HCEC 1CT (cell line): ENCODE results near the gene GRID2.

Source experiments
- DNase-seq: peaks from one replicate; pipeline ENCODE4 v3.0.0-alpha.2; 2017

Gene GRID2

DNA sequence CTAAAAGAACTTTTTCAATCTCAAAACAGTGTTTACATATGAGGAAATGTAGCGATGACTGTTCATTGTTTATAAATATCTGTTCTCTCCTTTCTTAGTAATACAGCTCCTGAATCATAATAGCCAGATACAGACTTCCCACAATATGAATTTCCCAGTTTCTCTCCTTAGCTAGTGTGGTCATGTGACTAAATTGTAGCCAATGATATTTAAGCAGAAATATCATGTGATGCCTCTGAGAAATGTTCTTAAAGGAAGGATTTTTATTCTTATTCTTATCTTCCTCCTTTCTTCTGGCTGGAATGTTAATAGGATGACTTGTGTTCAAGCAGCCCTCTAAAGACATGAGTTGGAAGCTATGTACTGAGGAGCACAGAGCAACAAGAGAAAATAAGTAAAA is 1141.1 kb downstream of the GRID2 start:
- DNase-seq: peak; percentile 40

DNA sequence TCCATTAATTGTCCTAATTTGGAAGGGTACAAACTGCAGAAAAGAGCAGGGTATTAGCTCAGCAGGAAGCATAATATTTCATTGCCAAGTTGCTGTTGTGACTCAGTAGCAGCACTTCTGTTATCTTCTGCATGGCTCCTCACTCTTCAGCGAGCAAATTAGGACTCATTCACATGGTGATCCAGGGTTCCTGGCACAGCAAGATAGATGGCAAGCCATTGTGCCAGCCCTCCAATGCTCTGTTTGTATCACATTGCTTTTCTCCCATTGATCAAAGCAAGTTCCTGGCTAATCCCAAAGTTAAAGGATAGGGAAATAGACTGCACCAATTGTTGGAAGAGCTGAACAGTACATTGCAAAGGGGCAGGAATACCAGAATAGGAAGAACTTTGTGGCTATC is 1142.3 kb downstream of the GRID2 start:
- no peak for DNase-seq

DNA sequence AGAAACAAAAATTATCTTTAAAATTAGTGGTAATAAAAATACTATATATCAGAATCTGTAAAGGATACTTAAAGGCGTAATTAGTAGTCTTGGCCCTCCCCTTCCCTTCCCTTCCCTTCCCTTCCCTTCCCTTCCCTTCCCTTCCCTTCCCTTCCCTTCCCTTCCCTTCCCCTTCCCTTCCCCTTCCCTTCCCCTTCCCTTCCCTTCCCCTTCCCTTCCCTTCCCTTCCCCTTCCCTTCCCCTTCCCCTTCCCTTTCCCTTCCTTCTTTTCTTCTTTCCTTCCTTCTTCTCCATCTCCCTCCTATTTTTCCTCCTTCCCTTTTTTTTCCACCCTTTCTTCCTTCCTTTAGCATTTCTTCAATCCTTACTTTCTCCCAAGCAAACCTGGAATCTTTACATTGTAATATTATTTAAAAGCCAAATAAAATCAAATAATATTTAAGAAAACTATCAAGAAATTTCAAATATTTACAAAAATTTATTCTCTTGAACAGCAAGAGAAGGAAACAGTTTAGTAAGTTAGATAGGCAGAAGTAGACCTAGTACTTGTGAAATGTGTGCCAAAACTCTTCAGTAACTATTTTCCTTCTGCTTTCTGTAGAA is 1145.0 kb downstream of the GRID2 start:
- DNase-seq: no peak

DNA sequence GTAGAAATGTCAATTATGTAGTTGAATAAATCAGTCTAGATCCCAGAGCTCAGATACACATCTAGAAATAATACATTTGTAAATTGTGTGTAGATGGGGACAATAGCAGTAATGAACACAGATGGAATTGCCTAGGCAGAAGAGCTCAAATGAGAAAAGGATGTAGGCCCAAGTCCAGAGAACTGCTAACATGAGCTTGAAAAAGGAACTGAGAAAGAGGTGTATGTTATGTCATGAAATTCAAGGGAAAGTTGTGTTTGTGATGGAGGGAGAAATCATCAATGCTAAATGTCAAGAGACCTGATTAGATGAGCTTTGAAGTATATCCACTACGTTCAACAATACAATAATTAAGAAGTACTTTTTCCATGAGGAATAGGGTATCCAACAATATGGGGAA is 1148.2 kb downstream of the GRID2 start:
- no peak for DNase-seq

DNA sequence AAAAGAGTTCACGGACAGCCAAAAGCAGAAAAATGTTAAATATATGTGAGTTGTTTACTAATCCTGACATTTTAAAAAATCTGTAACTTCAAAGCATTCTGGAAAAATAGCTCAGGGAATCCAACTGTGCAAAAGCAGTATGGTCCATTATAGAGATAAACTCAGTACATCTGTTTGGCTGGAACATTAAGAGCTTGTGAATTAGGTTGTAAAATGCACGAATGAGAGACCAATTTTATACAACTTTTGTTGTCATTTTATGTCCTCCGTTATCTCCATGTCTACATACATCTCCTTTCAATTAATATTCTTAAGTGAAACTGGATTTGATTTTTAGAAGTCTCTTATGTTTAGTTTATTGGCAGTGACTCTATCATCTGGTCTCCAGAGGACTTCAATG is 1157.8 kb downstream of the GRID2 start:
- DNase-seq: no peak

DNA sequence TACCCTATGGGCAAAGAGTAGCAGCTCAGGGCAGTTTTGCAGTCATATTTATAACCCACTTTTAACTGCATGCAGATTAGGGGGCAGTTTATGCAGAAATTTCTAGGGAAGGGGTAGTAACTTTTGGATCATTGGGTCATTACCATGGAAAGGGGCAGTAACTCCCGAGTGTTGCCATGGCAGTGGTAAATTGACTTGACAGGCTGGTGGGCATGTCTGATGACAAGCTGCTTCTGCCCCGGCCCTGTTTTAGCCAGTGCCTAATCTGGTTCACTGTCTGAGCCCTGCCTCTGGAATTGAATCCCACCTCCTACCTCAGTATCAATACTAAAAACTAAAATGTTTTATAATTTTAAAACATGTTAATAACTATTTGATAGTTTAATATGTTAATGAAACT is 1162.7 kb downstream of the GRID2 start:
- no peak for DNase-seq

DNA sequence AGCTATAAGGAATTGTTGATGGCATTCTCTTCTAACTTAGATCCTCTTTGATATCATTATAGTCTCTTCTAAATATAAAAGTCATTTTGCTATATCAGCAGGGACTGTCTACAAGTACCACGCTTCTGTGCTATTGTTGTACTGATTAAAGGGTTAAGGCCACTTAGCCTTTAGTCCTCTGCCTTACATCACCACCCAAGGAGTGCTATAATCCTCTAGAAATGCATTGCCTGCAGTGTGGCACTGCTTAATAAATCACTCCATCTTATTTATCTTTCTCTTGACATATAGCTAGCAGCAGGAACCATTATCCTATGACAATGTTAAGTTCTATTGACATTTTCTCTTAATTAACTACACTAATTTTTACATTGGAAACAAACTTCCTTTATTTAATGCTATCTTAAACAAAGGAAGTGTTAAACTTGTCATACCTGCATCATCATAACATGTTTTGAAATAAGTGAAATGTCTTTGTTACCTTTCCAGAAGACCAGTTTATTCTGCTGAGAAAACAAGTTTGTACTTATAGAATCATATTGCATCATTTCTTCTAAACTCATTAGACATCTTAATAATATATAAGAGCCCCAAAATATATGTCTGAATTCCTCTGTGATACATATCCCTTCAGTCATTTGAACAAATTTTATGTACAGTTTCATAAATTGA is 1163.9 kb downstream of the GRID2 start:
- no peak for DNase-seq

DNA sequence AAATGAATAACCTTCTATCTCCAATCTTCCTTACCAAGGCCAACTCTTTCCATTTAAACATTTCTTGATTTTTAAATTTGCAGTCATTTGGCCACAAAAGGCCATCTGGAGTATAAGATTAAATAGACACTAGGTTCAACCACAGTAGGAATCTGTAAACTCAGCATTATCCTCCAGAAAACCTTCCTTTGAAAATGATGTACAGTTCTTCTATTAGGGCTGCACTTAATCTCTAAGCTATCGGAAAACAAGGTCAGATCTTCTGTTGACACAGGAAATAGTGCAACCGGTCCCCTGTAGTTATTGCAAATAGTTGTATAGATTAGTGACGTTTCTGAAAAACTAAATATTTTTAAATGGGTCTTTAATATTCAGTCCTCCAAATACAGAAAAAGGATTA is 1165.8 kb downstream of the GRID2 start:
- DNase-seq: no peak

DNA sequence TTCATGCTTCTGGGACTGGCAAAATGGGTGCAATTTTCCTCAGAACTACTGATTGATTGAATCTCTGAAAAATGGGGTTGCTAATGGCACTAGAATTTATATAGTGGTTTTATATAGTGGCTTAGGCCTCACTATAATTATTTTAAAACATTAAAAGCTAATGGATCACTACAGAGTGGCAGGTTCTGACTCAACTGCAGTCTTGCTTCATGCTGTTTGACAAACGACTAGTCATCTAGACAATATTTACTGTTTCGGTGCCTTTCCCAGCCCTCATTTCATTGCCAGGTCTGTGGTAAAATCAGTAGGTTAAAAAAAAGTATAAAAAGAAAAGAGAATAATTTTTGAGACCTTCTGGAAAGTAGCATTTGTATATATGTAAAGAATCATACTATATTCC is 1172.0 kb downstream of the GRID2 start:
- DNase-seq: peak; percentile 3

DNA sequence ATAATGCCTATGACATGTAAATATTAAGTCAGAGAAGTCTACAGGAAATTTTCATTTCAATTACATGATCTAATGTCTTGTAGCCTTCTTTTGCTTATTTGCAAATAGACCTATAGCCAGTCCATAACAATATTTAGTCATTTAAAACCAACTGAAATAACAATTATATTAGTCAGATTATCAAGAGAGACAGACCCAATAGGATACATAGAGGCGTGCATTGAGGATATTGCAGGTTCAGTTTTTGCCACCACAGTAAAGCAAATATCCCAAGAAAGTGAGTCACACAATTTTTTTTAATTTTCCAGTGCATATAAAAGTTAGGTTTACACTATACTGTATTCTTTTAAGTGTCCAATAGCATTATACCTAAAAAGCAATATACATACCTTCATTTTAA is 1175.0 kb downstream of the GRID2 start:
- DNase-seq: no peak

DNA sequence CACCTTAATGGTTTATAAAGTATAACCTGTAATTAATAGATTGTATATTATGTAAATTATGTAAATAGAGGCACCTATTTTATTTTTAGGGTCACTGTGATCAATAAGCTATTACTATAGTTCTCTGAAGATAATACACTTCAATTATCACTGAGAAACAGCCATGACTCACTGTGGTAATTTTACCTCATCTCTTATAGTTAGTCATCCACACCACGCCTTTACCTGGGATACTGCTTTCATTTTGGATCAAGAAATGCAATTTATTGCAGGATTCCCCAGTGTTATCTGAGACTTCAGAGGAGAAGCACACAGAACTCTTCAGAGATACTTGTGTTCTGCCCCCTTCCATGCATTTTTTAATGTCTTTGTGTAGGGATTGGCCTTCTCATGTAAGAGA is 1176.7 kb downstream of the GRID2 start:
- DNase-seq: no peak

DNA sequence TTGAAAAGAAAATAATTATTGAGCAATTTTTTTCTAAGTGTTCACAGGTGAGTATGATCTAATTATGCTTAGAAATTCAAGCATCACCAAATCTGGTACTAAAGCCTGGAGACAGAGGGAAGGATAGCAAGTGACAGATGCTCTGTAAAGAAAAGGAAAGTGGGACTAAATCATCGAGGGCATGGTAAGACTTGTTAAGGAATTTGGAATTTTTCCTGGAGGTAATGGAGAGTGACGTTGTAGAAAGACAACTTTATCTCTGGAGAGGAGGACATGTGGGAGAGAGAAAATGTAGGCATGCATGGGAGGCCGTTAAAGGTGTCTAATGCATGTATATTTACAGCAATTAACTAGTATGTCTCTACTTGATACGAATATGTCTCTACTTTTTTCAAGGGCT is 1191.6 kb downstream of the GRID2 start:
- DNase-seq: no peak

DNA sequence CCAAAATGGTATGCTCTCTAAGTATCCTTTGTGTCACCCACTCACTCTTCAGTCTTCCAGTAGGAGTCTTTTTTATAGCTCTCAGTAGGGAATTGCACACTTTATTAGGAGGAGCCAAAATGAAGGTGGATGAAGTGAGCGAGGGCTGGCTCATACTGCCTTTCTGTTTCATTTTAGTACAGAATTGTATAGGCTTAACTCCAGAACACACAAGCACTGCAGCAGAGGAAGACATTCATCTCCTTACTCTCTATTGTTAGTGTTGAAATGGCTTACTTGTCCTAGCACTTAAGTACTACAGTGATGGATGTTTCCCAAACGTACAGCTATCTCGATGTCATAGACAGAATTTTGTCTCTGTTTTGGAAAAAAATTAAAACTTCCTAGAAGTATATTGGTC is 1197.5 kb downstream of the GRID2 start:
- DNase-seq: no peak

DNA sequence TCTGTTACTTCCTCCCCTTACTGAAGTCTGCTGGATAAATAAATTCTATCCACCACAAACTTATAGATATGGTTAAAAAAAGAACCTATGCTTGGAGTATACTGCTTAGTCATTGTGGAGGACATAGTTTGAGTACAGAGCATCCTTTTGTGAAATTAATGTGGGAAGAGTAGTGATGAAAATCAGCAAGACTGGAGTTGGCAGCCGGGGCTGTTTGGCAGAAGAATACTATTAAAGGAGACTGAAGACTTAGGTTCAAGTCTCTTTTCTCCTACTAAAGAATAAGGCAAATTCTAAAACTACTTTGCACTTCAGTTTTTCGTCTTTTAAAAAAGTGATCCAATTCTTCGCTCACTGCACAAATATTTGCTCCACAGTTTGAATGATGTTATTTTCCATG is 1198.2 kb downstream of the GRID2 start:
- no peak for DNase-seq

DNA sequence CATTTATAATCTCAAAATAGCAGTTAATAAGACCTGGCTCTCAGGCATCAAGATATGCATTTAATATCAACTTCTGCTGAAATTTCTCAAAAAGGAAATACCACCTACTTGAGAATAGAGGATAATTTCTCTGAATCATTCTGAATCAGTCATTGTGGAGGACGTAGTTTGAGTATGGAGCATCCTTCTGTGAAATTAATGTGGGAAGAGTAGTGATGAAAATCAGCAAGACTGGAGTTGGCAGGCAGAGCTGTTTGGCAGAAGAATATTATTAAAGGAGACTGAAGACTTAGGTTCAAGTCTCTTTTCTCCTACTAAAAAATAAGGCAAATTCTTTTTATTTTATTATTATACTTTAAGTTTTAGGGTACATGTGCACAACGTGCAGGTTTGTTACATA is 1199.2 kb downstream of the GRID2 start:
- no peak for DNase-seq

DNA sequence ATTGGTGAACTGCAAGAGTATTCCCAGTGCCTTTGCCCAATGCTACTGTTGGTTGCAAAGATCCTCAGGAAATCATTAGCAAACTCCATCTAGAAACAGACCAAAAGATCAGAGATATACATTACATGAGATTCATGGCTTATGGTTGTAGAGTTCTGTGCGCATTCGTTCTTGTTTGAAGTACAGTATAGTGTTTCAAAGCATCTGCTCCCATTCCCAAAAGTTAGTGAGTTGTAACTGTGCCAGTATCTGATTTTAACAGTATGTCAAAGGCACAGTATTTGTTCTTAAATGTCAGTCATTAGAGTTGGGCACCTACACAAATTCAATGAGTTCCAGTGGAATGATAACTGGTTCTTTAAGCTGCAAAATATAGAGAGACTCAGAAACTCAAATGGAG is 1210.1 kb downstream of the GRID2 start:
- no peak for DNase-seq

DNA sequence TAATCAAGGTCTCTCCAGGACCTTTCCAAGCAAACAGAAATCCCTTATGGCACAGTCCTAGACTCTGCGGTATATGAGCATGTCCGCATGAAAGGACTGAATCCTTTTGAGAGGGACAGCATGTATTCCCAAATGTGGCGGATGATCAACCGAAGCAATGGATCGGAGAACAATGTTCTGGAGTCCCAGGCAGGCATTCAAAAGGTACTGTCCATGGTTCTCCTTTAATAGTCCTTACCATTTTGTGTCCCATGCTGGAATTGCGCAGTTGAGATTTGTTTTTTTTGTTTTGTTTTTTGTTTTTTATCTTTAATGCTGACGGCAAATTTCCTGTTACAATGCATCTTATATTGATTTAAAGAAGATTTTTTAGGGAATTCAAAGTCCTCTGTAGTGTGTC is 1211.4 kb downstream of the GRID2 start:
- DNase-seq: no peak

DNA sequence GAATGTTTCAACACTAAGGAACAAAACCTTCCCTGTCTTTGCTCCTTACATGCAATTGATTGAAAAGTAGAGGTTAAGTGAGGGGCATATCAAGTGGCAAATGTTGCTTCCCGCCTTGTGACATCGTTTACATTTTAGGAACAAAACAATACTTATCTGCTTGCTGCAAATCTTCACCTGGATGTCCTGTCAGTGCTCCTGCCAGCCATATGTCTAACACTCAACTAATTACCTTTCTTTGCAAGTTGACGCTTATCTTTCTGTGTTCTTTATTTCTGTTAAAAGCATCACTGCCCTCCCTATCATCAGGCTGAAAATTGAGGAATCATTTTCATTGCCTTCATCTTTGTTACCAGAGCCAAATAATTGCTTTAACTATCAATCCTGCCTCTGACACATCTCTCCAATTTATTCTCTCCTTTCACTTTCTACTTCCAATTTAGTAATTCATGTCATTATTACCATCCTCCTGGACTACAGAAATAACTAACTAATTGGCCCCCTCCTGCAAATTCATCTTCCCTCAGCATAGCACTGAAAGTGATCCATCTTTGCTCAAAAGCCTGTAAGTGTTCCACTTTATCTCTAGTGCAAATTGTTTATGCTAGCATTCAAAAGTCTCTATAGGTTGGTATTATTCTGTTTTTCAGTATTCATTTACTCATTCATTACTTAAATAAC is 1226.1 kb downstream of the GRID2 start:
- DNase-seq: no peak

DNA sequence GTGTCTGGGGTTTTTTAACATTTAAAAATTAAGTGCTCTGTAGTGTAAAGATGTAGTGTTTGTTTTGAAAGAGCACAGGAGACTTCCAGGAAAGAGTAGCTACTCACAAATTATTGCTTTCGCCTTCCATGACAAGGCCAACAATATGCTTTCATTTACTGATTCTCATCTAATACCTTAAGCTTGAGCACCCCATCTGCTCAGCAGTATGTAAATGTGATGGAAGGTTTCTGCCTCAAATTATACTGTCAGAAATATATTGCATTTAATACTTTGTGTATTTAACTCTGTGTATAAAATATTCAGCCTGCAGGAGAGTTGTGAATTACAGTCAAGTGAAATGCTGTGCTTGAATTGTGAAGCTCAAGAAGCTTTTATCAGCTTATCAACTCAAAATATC is 1228.5 kb downstream of the GRID2 start:
- no peak for DNase-seq

DNA sequence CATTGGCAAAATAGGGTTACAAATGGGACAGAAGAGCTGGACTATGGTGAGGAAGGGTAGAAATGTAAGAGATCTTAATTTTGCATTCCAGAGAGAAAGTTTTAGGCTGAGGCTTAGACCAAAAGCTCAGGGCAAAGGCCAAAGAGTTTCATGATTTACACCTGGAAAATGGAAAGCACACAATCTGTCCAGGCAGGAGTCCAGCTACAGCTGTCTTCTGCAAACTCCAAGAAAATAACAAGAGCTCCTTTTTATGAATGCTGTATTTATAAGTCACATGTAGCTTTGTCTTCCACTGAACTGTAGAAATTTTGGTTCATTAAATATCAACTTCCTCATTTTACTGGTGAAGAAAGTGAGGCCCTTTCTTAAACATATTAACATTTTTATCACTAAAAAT is 1236.8 kb downstream of the GRID2 start:
- no peak for DNase-seq

DNA sequence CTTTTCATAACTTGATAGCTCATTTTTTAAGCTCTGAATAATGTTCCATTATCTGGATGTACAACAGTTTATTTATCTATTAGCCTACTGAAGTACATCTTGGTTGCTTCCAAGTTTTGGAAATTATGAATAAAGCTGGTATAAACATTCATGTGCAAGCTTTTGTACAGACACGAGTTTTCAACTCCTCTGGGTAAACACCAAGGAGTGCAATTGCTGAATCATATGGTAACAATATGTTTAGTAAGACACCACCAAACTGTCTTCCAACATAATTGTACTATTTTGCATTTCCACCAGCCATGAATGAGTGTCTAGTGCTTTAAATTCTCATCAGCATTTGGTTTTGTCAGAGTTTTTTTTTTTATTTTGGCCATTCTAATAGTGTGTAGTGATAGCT is 1258.1 kb downstream of the GRID2 start:
- no peak for DNase-seq

DNA sequence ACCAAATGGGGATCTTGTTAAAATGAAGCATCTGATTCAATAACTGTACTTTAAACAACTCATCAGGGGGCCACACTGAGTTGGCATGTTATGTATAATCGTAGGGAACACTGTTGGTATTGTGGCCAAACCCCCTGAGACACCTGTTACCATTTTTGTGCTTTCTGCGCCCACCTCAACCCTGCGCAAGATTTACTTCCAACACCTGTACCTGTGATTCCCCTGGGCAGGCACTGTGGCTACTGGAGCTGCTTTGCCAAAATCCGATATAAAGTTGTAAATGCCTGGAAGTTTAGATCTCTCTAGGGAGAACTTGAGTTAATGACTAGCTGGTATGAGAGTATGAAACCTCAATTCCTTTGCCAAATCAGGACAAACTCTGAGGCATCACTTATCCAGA is 1265.0 kb downstream of the GRID2 start:
- no peak for DNase-seq

DNA sequence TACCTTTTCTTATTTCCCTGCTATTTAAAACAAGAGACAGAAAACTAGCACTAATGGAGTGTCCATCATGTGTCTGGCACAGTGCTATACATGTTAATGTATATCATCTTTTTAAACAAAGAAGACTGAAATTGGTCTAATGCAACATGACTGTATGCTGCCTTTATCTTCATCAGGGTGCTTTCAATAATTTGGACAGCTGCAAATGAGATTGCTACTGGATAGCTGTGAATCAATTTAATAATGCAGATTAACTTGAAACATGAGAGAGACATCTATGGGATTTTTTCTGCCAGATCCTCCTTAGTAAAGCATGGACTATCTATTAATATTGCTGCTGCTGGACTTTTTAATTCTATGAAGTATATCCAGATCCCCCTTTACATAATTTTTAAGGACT is 1269.5 kb downstream of the GRID2 start:
- no peak for DNase-seq

DNA sequence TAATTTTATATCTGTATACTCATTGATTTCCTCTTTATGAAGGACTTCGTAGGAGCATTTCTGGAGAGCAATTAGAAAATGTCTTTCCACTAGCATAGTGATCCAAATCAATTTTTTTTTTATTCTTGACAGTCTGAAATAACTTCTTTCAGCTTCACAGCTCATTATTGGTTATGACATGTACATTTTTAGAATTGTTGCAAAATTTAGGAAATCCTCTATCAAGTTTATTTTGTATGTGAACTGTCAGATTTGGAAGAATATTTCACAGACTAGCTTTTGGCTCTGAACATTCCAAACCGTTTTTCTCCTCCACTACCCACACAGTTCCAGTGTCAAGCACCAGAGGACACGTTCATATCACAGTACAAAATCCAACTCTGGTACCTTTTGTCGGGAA is 1275.2 kb downstream of the GRID2 start:
- no peak for DNase-seq

DNA sequence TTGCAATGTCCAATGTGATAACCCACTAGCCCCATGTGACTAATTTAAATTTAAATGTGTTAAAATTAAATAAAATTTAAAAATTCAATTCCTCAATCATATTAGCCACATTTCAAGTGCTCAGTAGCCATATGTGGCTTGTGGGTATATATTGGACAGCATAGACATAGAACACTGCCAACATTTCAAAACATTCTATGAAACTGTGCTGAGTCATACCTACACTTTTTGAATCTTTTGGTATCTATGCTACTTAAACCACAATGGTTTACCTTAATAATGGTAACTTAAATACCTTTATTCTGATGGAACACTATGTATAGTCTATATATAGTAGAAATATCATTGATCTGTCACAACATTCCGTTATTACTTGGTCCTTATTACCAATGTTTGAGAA is 1301.4 kb downstream of the GRID2 start:
- DNase-seq: peak; percentile 1
